Hematopoietic multipotent progenitor cell treated with erythropoietin and hydrocortisone succinate and interleukin-3 and kit ligand, for 4 days (in vitro differentiated cells): ENCODE data around the gene CSRNP3.

ENCODE experiments used
- DNase-seq: peaks from one replicate; pipeline ENCODE4 v3.0.0-alpha.2; 2015

CSRNP3 gene

DNA sequence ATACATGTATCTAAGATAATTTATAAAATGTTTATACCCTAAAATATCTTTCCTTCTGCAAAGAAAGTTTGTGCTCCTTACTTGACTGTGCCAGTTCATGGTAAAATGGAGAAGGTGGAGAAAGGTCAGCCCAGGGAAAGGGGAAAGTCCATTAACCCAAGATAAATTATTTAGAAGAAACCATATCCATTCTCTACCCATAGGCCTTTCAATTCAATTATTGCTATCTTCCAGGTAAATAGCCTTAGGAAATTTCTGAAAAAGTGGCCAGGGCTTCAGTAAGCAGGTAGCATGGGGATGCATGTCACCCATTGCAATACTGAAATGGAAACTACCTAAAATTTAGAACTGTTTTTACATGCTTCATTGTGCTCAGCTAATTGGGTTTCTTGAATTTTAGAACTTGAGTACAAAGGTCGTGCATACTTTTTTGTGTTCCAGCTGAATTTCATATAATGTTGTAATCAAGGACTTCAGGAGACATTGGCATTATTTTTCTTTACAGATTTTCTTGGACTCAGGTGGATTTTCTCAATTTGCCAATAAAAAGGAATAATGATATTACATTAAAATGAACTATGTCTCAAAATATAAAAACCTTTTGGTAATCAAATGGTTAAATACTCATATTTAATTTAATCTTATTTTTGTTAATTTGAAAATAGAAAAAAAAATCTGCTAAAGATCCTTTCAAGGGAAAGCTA lies 124.9 kb downstream of the CSRNP3 start:
- DNase-seq = no peak

GRCh38 chr2:165594935-165595255 lies 125.4 kb downstream of the CSRNP3 start:
- DNase-seq = peak; percentile 21

- DNase-seq = no peak
Measured at GRCh38 chr2:165596788-165597187, 127.3 kb downstream of the CSRNP3 start.

DNA sequence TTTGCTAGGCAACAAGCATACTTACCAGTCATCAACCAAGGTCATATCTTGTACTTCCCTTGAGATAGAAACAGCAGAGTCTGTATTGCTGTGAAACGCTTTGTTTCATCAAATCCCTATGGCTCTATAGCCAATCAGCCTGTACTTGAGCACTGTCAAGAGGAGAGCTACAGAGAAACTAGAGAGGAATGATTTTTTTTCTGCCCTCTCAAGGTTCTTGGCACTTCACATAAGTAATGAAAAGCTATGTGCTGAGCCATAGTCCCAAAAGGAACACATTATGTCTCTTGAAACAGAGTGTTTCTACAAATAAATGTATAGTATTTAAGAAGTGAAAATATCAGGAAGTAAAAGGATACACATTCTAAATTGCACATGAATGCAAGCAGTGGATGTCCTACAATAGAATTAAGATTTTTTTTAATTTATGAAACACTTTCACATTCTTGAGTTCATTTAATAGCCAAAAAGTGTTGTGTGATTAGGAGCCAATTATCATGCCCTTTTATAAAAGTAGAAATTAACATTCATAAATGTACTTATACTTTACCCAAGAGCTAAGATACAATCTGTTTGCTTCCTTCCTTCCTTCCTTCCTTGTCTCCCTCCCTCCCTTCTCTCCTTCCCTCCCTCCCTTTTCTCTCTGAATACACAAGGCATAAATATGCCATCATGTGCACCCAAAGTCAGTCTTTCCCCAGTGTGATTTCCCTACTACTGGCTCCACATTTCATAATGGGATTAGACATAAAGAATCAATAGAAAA lies 131.8 kb downstream of the CSRNP3 start:
- no peak for DNase-seq

DNA sequence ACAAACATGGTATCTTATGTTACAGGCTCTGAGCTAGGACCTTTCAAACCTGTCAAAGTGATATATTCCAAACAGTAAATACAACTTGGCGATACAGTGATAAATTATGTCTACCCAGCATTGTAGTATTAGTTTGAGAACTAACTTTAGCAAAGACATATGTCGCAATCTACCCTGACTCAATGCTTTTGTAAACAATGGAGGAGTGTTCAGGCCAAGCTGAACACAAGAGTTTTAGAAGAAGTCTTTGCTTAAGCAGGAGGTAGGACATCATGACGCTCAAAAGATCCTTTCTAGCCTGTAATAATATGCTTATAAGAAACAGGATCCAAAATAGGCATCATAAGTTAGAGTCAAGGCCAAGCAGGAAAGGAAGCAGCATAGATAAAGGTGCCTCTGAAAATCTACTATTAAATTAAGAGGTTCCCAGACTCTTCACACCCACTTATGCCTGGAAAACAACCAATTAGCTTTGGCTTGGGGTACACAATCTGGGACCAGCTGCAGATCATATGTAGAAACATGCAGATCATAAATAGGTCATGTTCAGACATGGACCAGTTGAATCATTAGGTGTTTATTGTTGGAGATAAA lies 132.5 kb downstream of the CSRNP3 start:
- no peak for DNase-seq

- no peak for DNase-seq
Measured at GRCh38 chr2:165609672-165610071, 140.2 kb downstream of the CSRNP3 start.

- peak; percentile 73 for DNase-seq
Measured at GRCh38 chr2:165610591-165611029, 141.1 kb downstream of the CSRNP3 start.

GRCh38 chr2:165617741-165618481 lies 148.4 kb downstream of the CSRNP3 start:
- DNase-seq = no peak

DNA sequence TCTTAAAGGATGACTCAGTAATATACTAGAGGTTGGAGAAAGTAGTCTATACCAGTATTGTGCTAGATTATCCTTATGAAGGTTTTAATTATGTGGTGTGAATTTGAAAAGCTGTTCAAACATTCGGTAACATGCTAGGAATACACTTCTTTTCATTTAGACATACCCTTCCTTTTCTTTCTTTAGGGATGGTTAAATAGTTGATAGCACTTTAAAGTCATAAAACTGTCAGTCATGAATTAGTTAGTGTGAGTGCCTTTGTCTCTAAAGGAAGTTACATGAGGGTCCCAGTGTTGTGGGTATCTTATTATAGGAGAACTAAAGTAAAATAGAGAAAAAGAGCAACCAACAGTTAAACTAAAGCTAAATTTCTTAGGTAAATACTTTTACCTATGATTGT lies 149.3 kb downstream of the CSRNP3 start:
- DNase-seq = no peak

- DNase-seq = no peak
Measured at GRCh38 chr2:165621086-165621560, 151.6 kb downstream of the CSRNP3 start.

DNA sequence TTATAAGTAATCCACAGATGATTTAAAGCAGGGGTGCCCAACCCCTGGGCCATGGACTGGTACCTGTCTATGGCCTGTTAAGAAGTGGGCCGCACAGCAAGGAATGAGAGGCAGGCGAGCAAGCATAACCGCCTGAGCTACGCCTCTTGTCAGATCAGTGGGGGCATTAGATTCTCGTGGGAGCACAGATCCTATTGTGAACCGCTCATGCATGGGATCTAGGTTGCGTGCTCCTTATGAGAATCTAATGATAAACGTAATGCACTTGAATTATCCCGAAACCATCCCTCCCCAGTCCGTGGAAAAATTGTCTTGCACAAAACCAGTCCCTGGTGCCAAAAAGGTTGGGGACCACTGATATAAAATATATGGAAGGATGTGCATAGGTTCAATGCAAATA lies 153.7 kb downstream of the CSRNP3 start:
- no peak for DNase-seq

DNA sequence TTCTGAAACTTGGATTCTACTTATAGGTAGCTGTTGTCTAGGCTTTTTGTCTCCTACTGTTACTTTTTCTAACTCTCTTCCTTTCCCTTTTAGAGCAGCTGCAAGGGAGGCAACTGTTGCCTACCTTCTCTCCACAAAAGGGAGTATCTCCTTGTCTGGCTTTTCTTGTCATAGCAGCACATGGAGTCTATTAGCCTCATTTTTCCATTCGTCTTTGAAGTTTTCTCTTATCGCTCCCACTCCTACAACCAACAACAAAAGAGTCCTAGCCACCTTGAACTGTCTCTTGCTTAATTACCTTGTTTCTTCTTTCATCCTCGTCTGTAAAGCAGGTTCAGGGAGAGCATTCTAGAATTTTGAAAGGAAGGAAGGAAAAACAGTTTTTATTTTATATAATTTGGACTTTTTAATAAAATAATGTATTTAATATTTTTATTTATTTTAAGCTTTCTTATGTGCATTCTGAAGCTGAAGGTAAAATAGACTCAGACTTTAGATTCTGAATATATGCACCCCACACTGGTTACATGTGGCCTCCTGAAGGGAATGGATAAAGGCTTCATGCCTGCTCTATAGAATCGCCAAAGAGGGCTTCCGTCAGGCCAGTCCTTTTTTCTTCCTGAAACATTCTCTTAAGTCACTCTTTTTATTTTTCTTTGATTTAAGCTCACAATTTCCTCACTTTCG lies 154.4 kb downstream of the CSRNP3 start:
- no peak for DNase-seq

DNA sequence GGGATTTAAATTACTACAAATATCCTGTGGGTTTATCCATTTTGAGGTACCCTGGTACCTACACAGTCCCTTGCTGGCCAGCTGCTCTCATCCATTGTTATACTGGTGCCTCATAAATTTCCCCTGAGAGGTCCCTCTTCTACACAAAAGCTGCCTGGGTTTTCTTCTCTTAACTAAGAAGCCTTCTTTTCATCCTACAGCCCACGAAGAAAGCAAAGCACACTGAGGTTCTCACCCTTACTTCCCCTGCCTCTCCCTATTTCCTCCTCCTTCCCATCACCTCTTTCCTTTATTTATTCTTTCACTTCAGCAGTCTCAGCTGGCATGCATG lies 154.9 kb downstream of the CSRNP3 start:
- no peak for DNase-seq

DNA sequence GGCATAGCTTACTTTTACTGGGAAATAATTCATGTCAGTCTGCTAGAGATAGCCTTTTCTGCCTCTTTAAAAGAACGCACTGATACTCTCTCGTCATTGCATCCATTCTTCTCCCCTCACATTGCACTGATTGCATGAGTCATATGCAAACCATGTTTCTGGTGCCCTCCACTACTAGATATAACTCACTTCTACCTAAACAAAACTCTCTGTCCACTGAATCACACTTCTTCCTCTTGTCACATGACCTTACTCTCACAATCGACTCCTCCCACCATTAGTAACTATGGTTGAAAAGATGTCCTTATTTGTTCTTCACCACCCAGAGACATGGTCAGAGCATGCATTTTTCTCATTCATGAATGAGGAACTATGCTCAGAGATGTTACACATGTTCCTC lies 158.0 kb downstream of the CSRNP3 start:
- DNase-seq = no peak

DNA sequence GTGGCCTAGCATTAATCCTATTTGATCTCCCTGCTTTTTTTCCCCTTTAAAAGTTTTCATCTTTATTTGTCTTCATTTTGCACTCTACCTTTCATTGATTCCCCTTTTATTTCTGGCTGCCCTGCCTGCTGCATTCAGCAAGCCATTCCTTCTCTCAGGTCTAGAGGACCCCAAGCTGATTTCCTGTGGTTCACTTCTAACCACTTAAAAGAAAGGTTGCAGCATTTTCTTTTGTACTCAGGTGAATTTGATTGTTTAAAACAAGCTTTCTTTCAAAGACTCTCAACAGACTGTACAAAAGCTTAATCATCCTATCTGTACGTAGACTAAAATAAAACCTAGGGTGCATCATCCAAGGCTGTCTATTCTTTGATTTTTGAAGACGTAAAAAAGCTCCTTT lies 160.3 kb downstream of the CSRNP3 start:
- DNase-seq = no peak

- no peak for DNase-seq
Measured at GRCh38 chr2:165630236-165630635, 160.7 kb downstream of the CSRNP3 start.

DNA sequence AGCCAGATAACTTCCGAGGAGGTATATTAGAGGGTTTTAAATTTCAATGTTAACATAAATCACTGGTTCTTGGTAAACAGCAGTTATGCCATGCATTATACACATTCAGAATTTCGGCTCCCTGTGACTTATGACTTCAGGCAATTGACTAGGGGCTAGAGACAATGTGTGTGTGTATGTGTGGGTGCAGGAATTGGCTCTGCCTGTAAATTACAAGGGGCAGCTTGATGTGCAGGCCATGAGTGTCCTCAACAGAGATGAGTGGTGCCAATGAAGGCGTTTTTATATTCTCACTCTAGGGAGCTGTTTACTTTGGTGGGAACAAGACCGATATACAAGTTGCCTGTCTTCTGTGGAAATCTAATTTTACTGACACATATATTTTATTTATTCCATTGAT lies 161.6 kb downstream of the CSRNP3 start:
- no peak for DNase-seq

DNA sequence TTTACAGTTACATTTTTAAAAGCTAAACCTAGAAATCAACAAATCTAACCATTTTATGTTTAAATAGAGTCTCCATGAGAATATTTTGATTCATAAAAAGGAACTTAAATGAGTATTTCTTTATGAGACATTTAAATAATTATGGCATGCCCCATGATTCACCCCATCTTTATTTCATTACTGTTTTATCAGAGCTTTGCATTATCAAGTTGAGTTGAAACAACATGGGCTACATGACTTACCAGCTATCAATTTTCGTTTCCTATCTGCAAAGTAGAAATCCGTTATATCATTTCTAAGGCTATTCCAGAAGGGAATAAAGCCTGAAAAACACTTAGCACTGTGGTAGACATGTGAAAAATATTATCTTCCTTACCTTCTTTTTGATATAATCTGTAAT lies 163.1 kb downstream of the CSRNP3 start:
- DNase-seq = no peak

- DNase-seq = no peak
Measured at GRCh38 chr2:165633431-165633830, 163.9 kb downstream of the CSRNP3 start.

DNA sequence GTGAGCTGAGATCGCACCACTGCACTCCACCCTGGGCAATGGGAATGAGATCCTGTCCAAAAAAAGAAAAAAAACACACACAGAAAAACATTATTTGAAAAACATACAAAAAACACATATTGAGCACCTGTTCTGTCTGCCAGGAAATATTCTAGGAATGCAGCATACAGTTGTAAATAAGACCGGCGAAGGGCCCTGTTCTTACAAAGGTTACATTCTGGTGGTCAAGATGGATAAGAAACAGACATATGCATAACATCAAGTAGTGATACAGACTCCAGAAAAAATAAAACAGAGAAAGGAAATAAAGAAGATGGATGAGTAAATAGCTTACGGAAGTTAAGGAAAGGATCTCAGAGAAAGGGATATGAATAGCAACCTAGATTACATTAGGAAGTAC lies 164.8 kb downstream of the CSRNP3 start:
- DNase-seq = no peak

DNA sequence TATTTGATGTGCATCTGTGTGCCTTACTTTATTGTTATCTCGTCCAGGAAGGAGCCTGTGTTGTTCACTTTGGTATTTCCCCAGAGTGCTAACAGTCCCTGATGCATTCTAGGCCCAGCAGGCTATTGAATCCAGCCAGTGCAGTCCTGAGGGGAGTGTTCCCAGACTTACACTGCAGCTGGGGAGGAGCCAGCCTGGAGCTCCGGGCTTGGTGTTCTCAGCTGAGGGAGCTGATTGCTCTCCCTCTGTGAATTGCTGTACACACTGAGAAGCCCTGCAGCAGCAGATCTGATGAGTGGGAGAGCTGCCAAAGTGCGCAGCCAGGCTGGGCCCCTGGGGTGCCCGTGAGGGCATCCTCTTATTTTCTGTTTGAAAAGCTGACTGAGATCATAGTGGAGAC lies 165.4 kb downstream of the CSRNP3 start:
- no peak for DNase-seq

- no peak for DNase-seq
Measured at GRCh38 chr2:165635532-165635931, 166.0 kb downstream of the CSRNP3 start.

DNA sequence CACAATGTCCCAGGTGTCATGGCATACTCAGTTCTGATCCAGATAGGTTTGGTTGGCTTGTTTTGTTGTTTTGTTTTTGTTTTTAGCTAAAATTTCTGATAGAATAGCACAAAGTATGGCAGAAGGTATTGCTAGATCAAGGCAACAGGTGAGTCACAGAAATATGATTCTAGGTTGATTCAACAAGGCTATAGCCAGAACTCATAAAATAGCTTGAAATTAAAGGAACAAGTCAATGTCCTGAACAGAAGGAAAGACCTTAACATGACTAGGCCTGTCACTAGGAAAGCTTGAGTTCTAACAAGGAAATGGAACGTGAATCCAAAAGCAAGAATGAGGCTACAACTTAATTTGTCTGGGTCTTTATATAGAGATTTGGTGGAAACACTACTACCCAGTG lies 167.5 kb downstream of the CSRNP3 start:
- no peak for DNase-seq
